Tibial artery (tissue), 4 donors: ENCODE measurements around the gene BSDC1.

Experiments
- DNase-seq, 2 donors: peaks; one replicate each; pipeline ENCODE4 v3.0.0-alpha.2; 2019
- H3K27ac ChIP-seq, 2 donors: fragments of 200-600 bp; sonication (generic) in 1 of 2; 1 replicate in 1 of 2; 2 replicates in 1 of 2; pipeline ENCODE4 v1.5.1; 2018 to 2019; ENCODE audit warnings: mild to moderate bottlenecking in 1 of 2
- H3K27me3 ChIP-seq, 2 donors: fragments of 200-600 bp; sonication (generic) in 1 of 2; one replicate each; pipeline versions ENCODE4 v1.5.1 to v1.6.0; 2016 to 2019
- H3K36me3 ChIP-seq, 3 donors: fragments of 200-600 bp; sonication (generic) in 2 of 3; one replicate each; pipeline ENCODE4 v1.5.1; 2016 to 2019; ENCODE audit warnings: mild to moderate bottlenecking in 2 of 3
- H3K4me1 ChIP-seq, 4 donors: fragments of 200-600 bp; sonication (generic) in 2 of 4; 1 replicate in 3 of 4; 2 replicates in 1 of 4; pipeline ENCODE4 v1.5.1; 2016 to 2019
- H3K4me3 ChIP-seq, 2 donors: fragments of 200-600 bp; sonication (generic) in 1 of 2; 1 replicate in 1 of 2; 2 replicates in 1 of 2; pipeline ENCODE4 v1.5.1; 2018 to 2019; ENCODE audit warnings: mild to moderate bottlenecking in 2 of 2
- H3K9me3 ChIP-seq, 3 donors: fragments of 200-600 bp; sonication (generic) in 1 of 3; one replicate each; pipeline ENCODE4 v1.5.1; 2016 to 2019
- intact Hi-C: fragments of 100-400 bp; cut with DNase I; formaldehyde crosslinking; loops from one replicate; pipeline ENCODE4 v1.15.0; 2023; ENCODE audit warnings: low total_unique reads
- TF ChIP-seq, protein P1 (sequence below), 2 experiments: fragments of 200-600 bp in 1 of 2; fragments of 450-650 bp in 1 of 2; IDR thresholded peaks; one replicate each; pipeline ENCODE4 v1.5.1; 2017 to 2019; ENCODE audit warnings: antibody characterized with exemption in 2 of 2, mild to moderate bottlenecking in 1 of 2, moderate library complexity in 1 of 2

BSDC1 gene

DNA sequence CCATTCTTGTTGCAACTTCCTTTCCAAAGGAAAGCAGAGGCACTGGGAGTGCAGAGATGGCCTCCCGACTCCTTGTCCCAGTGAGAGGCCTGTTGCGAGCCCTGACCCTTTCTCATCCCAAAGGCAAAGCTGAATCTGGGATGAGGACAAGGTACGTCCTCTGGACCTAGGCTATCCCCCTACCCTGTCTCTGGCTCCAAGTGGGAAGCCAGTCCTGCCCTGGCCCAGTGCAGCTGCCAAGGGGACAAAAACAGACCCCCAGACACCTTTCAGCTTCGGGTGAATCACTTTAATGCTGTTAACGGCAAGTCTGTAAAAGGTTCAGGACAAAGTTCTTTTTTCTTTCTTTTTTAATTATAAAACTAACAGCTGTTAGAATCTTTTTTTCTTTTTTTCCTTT, 29.4 kb downstream of the BSDC1 start:
- no peak overlapping the region for H3K27ac ChIP-seq
- TF ChIP-seq, protein P1, sequence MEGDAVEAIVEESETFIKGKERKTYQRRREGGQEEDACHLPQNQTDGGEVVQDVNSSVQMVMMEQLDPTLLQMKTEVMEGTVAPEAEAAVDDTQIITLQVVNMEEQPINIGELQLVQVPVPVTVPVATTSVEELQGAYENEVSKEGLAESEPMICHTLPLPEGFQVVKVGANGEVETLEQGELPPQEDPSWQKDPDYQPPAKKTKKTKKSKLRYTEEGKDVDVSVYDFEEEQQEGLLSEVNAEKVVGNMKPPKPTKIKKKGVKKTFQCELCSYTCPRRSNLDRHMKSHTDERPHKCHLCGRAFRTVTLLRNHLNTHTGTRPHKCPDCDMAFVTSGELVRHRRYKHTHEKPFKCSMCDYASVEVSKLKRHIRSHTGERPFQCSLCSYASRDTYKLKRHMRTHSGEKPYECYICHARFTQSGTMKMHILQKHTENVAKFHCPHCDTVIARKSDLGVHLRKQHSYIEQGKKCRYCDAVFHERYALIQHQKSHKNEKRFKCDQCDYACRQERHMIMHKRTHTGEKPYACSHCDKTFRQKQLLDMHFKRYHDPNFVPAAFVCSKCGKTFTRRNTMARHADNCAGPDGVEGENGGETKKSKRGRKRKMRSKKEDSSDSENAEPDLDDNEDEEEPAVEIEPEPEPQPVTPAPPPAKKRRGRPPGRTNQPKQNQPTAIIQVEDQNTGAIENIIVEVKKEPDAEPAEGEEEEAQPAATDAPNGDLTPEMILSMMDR (IDR thresholded peaks at IDR 0.05), result no peak
- peaks cover 0 to 20% (median 14%) of the 10 kb centered on the region in 4 donors for H3K4me1 ChIP-seq
- DNase-seq, result no peak
- no peaks in the 10 kb centered on the region for H3K27me3 ChIP-seq
- no peaks in the 10 kb centered on the region for H3K9me3 ChIP-seq
- intact Hi-C loops, result no loop called here
- H3K36me3 ChIP-seq, result peaks cover 29 to 68% (median 53%) of the 10 kb centered on the region in 3 donors
- H3K4me3 ChIP-seq, result no peak overlapping the region

DNA sequence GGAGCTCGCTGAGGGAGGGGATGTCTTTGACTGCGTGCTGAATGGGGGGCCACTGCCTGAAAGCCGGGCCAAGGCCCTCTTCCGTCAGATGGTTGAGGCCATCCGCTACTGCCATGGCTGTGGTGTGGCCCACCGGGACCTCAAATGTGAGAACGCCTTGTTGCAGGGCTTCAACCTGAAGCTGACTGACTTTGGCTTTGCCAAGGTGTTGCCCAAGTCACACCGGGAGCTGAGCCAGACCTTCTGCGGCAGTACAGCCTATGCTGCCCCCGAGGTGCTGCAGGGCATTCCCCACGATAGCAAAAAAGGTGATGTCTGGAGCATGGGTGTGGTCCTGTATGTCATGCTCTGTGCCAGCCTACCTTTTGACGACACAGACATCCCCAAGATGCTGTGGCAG, 30.5 kb downstream of the BSDC1 start:
- no peak for DNase-seq
- H3K4me3 ChIP-seq, result no peak overlapping the region
- peaks cover 0 to 20% (median 14%) of the 10 kb centered on the region in 4 donors for H3K4me1 ChIP-seq
- intact Hi-C loops, result no loop called here
- TF ChIP-seq, protein P1 (IDR thresholded peaks at IDR 0.05), result no peak
- peaks cover 28 to 56% (median 44%) of the 10 kb centered on the region in 3 donors for H3K36me3 ChIP-seq
- no peaks in the 10 kb centered on the region for H3K27me3 ChIP-seq
- H3K27ac ChIP-seq, result no peak overlapping the region
- H3K9me3 ChIP-seq, result no peaks in the 10 kb centered on the region

DNA sequence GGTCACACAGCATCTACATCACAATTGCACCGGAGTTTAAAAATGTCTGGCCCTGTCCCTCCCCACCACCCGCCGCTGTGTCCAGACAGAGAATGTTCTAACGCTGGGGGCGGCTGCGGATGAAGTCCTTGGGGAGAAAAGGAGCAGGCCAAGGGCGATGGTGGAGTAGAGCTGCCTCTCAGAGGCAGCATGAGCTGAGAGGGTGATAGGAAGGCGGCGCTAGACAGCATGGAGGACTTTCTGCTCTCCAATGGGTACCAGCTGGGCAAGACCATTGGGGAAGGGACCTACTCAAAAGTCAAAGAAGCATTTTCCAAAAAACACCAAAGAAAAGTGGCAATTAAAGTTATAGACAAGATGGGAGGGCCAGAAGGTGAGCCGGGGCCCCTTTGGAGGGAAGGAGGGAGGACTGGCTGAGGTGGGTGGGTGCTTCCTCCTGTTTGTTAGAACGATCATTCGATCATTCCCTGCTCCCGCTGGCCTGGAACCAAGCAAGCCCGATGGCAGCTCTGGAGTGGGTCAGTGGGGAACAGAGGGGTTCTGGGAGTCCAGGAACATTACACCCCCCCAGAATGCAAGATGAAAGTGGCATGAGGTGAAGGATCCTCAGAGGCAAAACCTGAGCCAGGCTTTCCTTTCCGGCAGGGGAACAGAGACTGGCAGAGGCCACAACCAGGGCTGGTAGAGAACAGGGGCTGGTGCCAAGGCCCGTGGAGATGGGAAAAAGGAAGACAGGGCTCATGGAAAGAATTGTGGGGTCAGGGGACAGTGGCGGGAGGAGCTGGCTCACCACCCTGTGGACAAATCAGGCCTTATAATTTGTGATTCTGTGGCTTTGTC, 31.5 kb downstream of the BSDC1 start, which contains the start of the genes FAM229A and TSSK3:
Gene FAM229A, minus strand, starts transcription at position 12 of the 840 bp plus-strand sequence. CDS start 394 bp downstream, outside the sequence.
Gene TSSK3, plus strand, starts transcription at position 66 of the 840 bp plus-strand sequence. Its CDS starts 163 bp downstream, at position 229.
- no peak for DNase-seq
- no peaks in the 10 kb centered on the region for H3K27me3 ChIP-seq
- H3K4me3 ChIP-seq, result peak within 1 kb of the TSS; percentile 36 to 54
- intact Hi-C loops, result no loop called here
- TF ChIP-seq, protein P1 (IDR thresholded peaks at IDR 0.05), result no peak
- no peaks in the 10 kb centered on the region for H3K9me3 ChIP-seq
- H3K36me3 ChIP-seq, result peaks cover 19 to 46% (median 33%) of the 10 kb centered on the region in 3 donors
- peaks cover 0 to 20% (median 14%) of the 10 kb centered on the region in 4 donors for H3K4me1 ChIP-seq
- H3K27ac ChIP-seq, result peak within 1 kb of the TSS; percentile 44 to 56

DNA sequence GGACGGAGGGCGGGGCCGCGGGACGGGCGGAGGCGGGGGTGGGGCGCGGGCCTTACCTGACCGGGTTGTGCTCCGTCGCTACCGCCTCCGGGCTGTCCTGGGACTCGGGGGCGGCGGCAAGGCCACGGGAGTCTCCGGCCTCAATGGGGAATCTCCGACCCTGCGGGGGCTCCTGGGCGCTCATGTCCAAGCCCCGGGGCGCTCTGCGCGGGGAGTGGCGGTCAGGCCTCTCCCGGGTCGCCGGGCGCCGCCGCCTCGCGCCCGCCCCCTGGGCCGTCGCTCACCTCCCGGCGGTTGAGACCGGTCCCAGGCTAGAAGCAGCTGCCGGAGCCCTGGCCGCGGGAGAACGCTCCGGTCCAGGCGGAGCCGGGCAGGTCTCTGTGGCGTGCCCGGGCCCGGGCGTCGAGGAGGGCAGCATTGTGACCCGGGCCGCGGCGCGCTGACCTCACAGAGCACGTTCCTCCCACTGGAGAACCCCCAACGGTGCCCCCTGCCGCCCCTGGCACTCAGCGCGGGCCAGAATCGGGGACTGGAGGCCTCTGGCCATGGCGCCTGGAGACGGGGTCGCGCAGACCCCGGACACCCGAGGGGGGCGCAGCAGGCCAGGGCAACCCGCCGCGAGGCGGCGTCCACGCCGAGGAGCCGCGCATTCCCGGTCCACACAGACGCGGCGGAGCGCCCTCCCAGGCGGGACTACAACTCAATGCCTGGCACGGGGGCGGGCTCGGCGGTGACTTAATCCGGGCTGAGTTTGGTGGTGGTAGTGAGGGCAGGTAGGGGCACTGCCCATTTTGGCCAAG, 32.4 kb downstream of the BSDC1 start:
- H3K36me3 ChIP-seq, result peaks cover 14 to 38% (median 25%) of the 10 kb centered on the region in 3 donors
- H3K27ac ChIP-seq, result peak overlapping the region; percentile 44 to 56
- no peaks in the 10 kb centered on the region for H3K27me3 ChIP-seq
- peaks cover 0 to 20% (median 14%) of the 10 kb centered on the region in 4 donors for H3K4me1 ChIP-seq
- TF ChIP-seq, protein P1 (IDR thresholded peaks at IDR 0.05), result no peak
- peak overlapping the region; percentile 36 to 54 for H3K4me3 ChIP-seq
- DNase-seq, result peak; percentile 59 to 73
- no peaks in the 10 kb centered on the region for H3K9me3 ChIP-seq
- intact Hi-C loops, result no loop called here

DNA sequence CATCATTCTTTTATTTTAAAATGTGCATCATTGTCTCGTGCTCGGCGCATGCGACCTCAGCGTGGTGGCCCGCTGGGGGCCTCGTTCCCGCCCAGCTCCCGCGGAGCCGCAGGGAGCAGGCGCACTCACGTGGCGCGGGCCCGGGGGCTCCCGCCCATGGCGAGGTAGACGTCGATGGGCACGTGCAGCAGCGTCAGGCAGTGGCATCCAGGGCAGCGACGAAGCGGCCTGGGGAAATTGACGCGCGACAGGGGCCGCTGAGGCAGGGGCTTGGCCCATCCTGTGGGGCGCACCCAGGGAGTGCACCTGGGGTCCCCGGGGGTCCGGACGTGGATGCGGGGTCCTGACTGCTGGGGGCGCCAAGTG, 33.0 kb downstream of the BSDC1 start:
- no peaks in the 10 kb centered on the region for H3K27me3 ChIP-seq
- no peak for DNase-seq
- TF ChIP-seq, protein P1 (IDR thresholded peaks at IDR 0.05), result no peak
- peaks cover 8 to 32% (median 19%) of the 10 kb centered on the region in 3 donors for H3K36me3 ChIP-seq
- intact Hi-C loops, result no loop called here
- peak overlapping the region; percentile 44 to 56 for H3K27ac ChIP-seq
- H3K4me1 ChIP-seq, result peaks cover 0 to 20% (median 14%) of the 10 kb centered on the region in 4 donors
- peak overlapping the region; percentile 36 to 54 for H3K4me3 ChIP-seq
- no peaks in the 10 kb centered on the region for H3K9me3 ChIP-seq
